B cell (primary cell): ENCODE results near the gene CENPM. TPM values are rescaled to one million over a fixed set of nuclear protein-coding genes. Genes with fewer than 3 reads are reported as not detected.

Experiments used
- ATAC-seq: fragments of 200-7000 bp; cut with Tn5 transposase; one replicate; pipeline ENCODE4 v1.10.0; 2021; ENCODE audit warnings: low read depth, mild to moderate bottlenecking, moderate number of reproducible peaks, moderate library complexity
- CTCF ChIA-PET: fragments of 350-600 bp; sonication (Branson Sonifier 250); formaldehyde crosslinking; loops from one replicate; lab custom pipeline; 2021; ENCODE audit warnings: antibody characterized with exemption, inconsistent platforms; lab: Charles Lee
- POLR2A ChIA-PET: fragments of 350-600 bp; sonication (Branson Sonifier 250); formaldehyde crosslinking; loops from one replicate; lab custom pipeline; 2021; ENCODE audit warnings: antibody characterized with exemption; lab: Charles Lee
- DNase-seq: peaks from one replicate; pipeline ENCODE4 v3.0.0; 2013
- H2AFZ ChIP-seq: 2 replicates; pipeline ENCODE4 v1.6.1; 2012; ENCODE audit warnings: mild to moderate bottlenecking, low read depth, low read length; ENCODE audit not compliant: insufficient read depth, poor library complexity, severe bottlenecking
- H3K27ac ChIP-seq, 2 donors: 1 replicate in 1 of 2; 2 replicates in 1 of 2; pipeline ENCODE4 v1.5.1; 2012 to 2013; ENCODE audit warnings: low read length in 2 of 2, mild to moderate bottlenecking in 2 of 2, moderate library complexity in 1 of 2
- H3K27me3 ChIP-seq, 4 experiments: fragments of 200-600 bp in 1 of 4; sonication (generic) in 1 of 4; replicated peaks in 1 of 4; 1 replicate in 2 of 4; 2 replicates in 2 of 4; pipeline versions ENCODE4 v1.6.1 to v1.7.0; 2013 to 2016; ENCODE audit warnings: low read length in 3 of 4, mild to moderate bottlenecking in 2 of 4, mixed read lengths in 1 of 4, moderate library complexity in 1 of 4; ENCODE audit not compliant: insufficient read depth in 4 of 4, control insufficient read depth in 3 of 4; ENCODE audit errors: control extremely low read depth in 1 of 4
- H3K36me3 ChIP-seq, 2 experiments: replicated peaks in 1 of 2; 1 replicate in 1 of 2; 2 replicates in 1 of 2; pipeline versions ENCODE4 v1.6.1 to v1.7.1; 2013; ENCODE audit warnings: low read length in 1 of 2; ENCODE audit not compliant: insufficient read depth in 2 of 2, control insufficient read depth in 1 of 2; ENCODE audit errors: control extremely low read depth in 1 of 2, extremely low read depth in 1 of 2
- H3K4me1 ChIP-seq, 2 donors: fragments of 200-600 bp in 1 of 2; sonication (generic) in 1 of 2; 1 replicate in 1 of 2; 2 replicates in 1 of 2; pipeline versions ENCODE4 v1.5.1 to v1.6.1; 2013 to 2017; ENCODE audit warnings: low read length in 2 of 2; ENCODE audit not compliant: control insufficient read depth in 2 of 2, insufficient read depth in 2 of 2
- H3K4me2 ChIP-seq: replicated peaks from 2 replicates; pipeline ENCODE3; 2012; ENCODE audit warnings: mild to moderate bottlenecking, low read depth, low read length; ENCODE audit not compliant: poor library complexity, severe bottlenecking
- H3K4me3 ChIP-seq, 5 experiments: fragments of 200-600 bp in 1 of 5; sonication (generic) in 1 of 5; 1 replicate in 3 of 5; 2 replicates in 2 of 5; pipeline versions ENCODE4 v1.5.1 to v1.7.0; 2011 to 2016; ENCODE audit warnings: low read length in 4 of 5, mild to moderate bottlenecking in 4 of 5, low read depth in 2 of 5, control low read depth in 1 of 5, moderate library complexity in 1 of 5; ENCODE audit not compliant: insufficient read depth in 1 of 5; ENCODE audit errors: control extremely low read depth in 1 of 5, extremely low read depth in 1 of 5
- H3K79me2 ChIP-seq: fragments of 200-600 bp; sonication (generic); one replicate; pipeline ENCODE4 v1.6.0; 2016; ENCODE audit warnings: low read length; ENCODE audit not compliant: control insufficient read depth, insufficient read depth
- H3K9ac ChIP-seq: fragments of 200-600 bp; sonication (generic); 2 replicates; pipeline ENCODE4 v1.6.1; 2017; ENCODE audit warnings: mild to moderate bottlenecking, low read length, moderate library complexity
- H3K9me3 ChIP-seq, 3 donors: one replicate each; pipeline versions ENCODE4 v1.6.1 to v1.7.1; 2013; ENCODE audit warnings: low read length in 2 of 3; ENCODE audit not compliant: control insufficient read depth in 2 of 3, insufficient read depth in 1 of 3; ENCODE audit errors: control extremely low read depth in 1 of 3
- H4K20me1 ChIP-seq: 2 replicates; pipeline ENCODE4 v1.6.0; 2012; ENCODE audit warnings: mild to moderate bottlenecking, low read length; ENCODE audit not compliant: insufficient read depth, control insufficient read depth, poor library complexity, severe bottlenecking
- H3K27ac Mint-ChIP-seq: one replicate; pipeline ENCODE4 v1.8.0; 2021; ENCODE audit warnings: mixed read lengths
- H3K27me3 Mint-ChIP-seq: one replicate; pipeline ENCODE4 v1.8.0; 2021; ENCODE audit warnings: mixed read lengths
- H3K4me1 Mint-ChIP-seq: one replicate; pipeline ENCODE4 v1.8.0; 2021; ENCODE audit warnings: mixed read lengths
- H3K4me3 Mint-ChIP-seq: one replicate; pipeline ENCODE4 v1.8.0; 2021; ENCODE audit warnings: mixed read lengths
- H3K9me3 Mint-ChIP-seq: one replicate; pipeline ENCODE4 v1.8.0; 2022; ENCODE audit warnings: mixed read lengths; ENCODE audit not compliant: insufficient read depth
- CTCF ChIP-seq: fragments of 200-600 bp; IDR thresholded peaks from one replicate; pipeline ENCODE4 v1.8.0; 2022; ENCODE audit warnings: antibody characterized with exemption, mild to moderate bottlenecking
- EZH2 ChIP-seq: IDR thresholded peaks from 2 replicates; pipeline ENCODE4 v1.6.1; 2012; ENCODE audit warnings: borderline replicate concordance, low read depth, mild to moderate bottlenecking, moderate library complexity, low read length; ENCODE audit not compliant: insufficient read depth, poor library complexity, severe bottlenecking
- WGBS: methylation state at CpG from one replicate; pipeline ENCODE4 v1.1.5; 2013; ENCODE audit warnings: missing lambda C conversion rate; ENCODE audit not compliant: insufficient coverage; 5-methylcytosine and 5-hydroxymethylcytosine counted together
- intact Hi-C: fragments of 100-400 bp; cut with micrococcal nuclease; formaldehyde crosslinking; loops from one replicate; pipeline ENCODE4 v1.10.0; 2022
- polyA plus RNA-seq: library from polyadenylated mRNA; depleted of rRNA; stranded (reverse); fragments of >200 nt; gene quantifications from 2 replicates; pipeline ENCODE4 v1.2.3, GENCODE V29; 2012
- total RNA-seq, 2 donors: library from RNA; stranded (reverse); fragments of 120-200 nt in 1 of 2; gene quantifications; 1 replicate in 1 of 2; 2 replicates in 1 of 2; pipeline versions ENCODE4 v1.2.3 to v1.2.4, GENCODE V29; 2013 to 2022

The CENPM gene
- total and polyA plus RNA-seq, 2 donors (not counting 1 experiment from before 2014, with no cell fraction given), result 30.7 to 43.8 TPM

- Histone ChIP-seq H3K4me3 (peak overlapping the region in 1 of 5 experiments; percentile 4), H3K9me3 (no peaks in the 10 kb centered on the region), H2AFZ (no peak overlapping the region), H3K9ac (peak overlapping the region; percentile 25), H3K4me2 (peak overlapping the region; percentile 61), H3K4me1 (peaks cover 88 to 98% of the 10 kb centered on the region in 2 donors), H3K27ac (peak overlapping the region; percentile 99), H3K36me3 (peaks cover 0 to 9% of the 10 kb centered on the region in 2 experiments), H4K20me1 (peaks cover 5% of the 10 kb centered on the region), H3K27me3 (no peaks in the 10 kb centered on the region), H3K79me2 (peaks cover 40% of the 10 kb centered on the region)
- ATAC-seq, result no peak
- Mint-ChIP-seq H3K4me3 (peak overlapping the region; percentile 83), H3K27me3 (no peaks in the 10 kb centered on the region), H3K4me1 (peaks cover 89% of the 10 kb centered on the region), H3K9me3 (no peaks in the 10 kb centered on the region), H3K27ac (peak overlapping the region; percentile 99)
- WGBS, result 0% methylated on average over 1 of the region's 2 CpGs
- ChIA-PET CTCF (interaction anchor here (0.7 to 8.5 kb wide), 5 partner anchors 13 to 240 kb away, joined by 3 to 499 read pairs (median 7); partner anchors contain the start of genes CCDC134 and TNFRSF13C), POLR2A (interaction anchor here (0.6 to 14.7 kb wide), 9 partner anchors 10 to 232 kb away, joined by 3 to 960 read pairs (median 4); partner anchors contain the start of genes CENPM, SHISA8, SREBF2 and TNFRSF13C)
- TF ChIP-seq EZH2 (no peak), CTCF (no peak)
- intact Hi-C loops, result loop anchor here (1.0 kb wide), 2 partner anchors 11 to 17 kb away; partner anchors contain the start of gene TNFRSF13C
- peak; percentile 64 for DNase-seq
Observed at GRCh38 chr22:41936894-41937169, 10.1 kb downstream of the CENPM start.

GRCh38 chr22:41935509-41935908 is 11.4 kb downstream of the CENPM start:
- ATAC-seq (no peak), DNase-seq (peak; percentile 65)
- H3K9me3 ChIP-seq, result no peaks in the 10 kb centered on the region
- no peak for TF ChIP-seq CTCF
- TF ChIP-seq EZH2, result no peak
- H3K4me2 ChIP-seq, result peak overlapping the region; percentile 61
- peak overlapping the region; percentile 99 for H3K27ac ChIP-seq
- Mint-ChIP-seq H3K4me3 (peak overlapping the region; percentile 83), H3K4me1 (peaks cover 83% of the 10 kb centered on the region), H3K27ac (peak overlapping the region; percentile 99), H3K27me3 (no peaks in the 10 kb centered on the region), H3K9me3 (no peaks in the 10 kb centered on the region)
- 84% methylated on average over 9 of the region's 9 CpGs for WGBS
- H2AFZ ChIP-seq, result no peak overlapping the region
- H3K79me2 ChIP-seq, result peaks cover 35% of the 10 kb centered on the region
- peaks cover 90 to 99% of the 10 kb centered on the region in 2 donors for H3K4me1 ChIP-seq
- H4K20me1 ChIP-seq, result peaks cover 5% of the 10 kb centered on the region
- ChIA-PET CTCF (interaction anchor here (1.0 to 8.5 kb wide), 4 partner anchors 11 to 238 kb away, joined by 5 to 499 read pairs (median 8); partner anchors contain the start of genes SREBF2 and TNFRSF13C), POLR2A (interaction anchor here (0.7 to 14.7 kb wide), 10 partner anchors 11 to 489 kb away, joined by 3 to 960 read pairs (median 6); partner anchors contain the start of genes CENPM, PMM1, SHISA8 and SNU13)
- peaks cover 0 to 9% of the 10 kb centered on the region in 2 experiments for H3K36me3 ChIP-seq
- peak overlapping the region; percentile 39 for H3K9ac ChIP-seq
- H3K4me3 ChIP-seq, result no peak overlapping the region
- intact Hi-C loops, result no loop called here
- H3K27me3 ChIP-seq, result no peaks in the 10 kb centered on the region
